NCI-H1436 (cell line): ENCODE results near the gene EFNA1.
A peak's percentile ranks its signal among the peaks of the same experiment; 100 is the strongest.

Source experiments
- DNase-seq: peaks from one replicate; lab custom pipeline; 2025; lab: John Stamatoyannopoulos, UW

EFNA1 gene

GRCh38 chr1:155174324-155175280 is 46.9 kb downstream of the EFNA1 start:
- DNase-seq = peak; percentile 76

- DNase-seq = no peak
Observed at GRCh38 chr1:155175281-155175926, 47.7 kb downstream of the EFNA1 start.

DNA sequence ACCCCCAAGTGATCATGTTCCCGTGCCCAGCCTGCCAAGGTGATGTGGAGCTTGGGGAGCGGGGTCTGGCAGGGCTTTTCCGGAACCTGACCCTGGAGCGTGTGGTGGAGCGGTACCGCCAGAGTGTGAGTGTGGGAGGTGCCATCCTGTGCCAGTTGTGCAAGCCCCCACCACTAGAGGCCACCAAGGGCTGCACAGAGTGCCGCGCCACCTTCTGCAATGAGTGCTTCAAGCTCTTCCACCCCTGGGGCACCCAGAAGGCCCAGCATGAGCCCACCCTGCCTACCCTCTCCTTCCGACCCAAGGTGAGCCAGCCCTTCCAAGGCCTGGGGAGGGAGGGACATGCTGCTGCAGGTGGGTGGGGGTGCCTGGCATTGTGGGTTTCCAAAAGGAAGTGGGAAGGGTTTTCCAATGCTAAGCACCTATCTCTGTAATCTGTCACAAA is 48.3 kb downstream of the EFNA1 start:
- DNase-seq = peak; percentile 14

- DNase-seq = peak; percentile 70
Observed at GRCh38 chr1:155176544-155177071, 48.9 kb downstream of the EFNA1 start.

DNA sequence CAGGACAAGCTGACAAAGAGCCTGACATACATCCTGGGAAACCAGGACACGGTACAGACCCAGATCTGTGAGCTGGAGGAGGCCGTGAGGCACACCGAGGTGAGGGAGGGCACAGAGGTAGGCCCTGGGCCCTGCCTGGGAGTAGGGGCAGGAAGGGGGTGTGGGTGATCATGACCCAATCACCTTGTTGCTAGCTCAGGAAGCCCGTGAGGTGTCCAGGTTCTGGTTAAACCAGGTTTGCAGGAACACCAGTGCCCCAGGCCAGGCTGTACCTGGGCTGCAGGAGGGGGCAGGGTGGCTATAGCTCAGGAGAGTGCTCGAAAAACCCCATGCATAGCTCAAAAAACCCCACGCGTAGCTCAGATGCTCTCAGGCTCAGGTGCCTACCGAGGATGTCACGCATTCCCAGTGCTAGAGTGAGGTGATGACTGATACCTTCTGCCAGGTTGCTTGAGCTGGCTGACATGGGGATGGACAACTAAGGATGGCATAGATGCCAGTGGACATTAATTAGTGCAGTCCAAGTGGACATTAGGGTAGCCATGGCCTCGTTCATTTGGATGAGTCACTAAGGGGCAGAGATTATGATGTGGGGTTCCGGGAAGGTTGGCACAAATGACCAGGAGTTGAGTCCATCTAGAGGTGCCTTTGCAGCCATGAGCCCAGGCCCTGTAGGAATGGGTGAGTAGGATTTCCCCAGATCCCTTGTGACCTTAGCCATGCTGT is 49.7 kb downstream of the EFNA1 start:
- no peak for DNase-seq

- no peak for DNase-seq
Observed at GRCh38 chr1:155177918-155178281, 50.2 kb downstream of the EFNA1 start.

- DNase-seq = no peak
Observed at GRCh38 chr1:155178441-155179111, 50.9 kb downstream of the EFNA1 start.

DNA sequence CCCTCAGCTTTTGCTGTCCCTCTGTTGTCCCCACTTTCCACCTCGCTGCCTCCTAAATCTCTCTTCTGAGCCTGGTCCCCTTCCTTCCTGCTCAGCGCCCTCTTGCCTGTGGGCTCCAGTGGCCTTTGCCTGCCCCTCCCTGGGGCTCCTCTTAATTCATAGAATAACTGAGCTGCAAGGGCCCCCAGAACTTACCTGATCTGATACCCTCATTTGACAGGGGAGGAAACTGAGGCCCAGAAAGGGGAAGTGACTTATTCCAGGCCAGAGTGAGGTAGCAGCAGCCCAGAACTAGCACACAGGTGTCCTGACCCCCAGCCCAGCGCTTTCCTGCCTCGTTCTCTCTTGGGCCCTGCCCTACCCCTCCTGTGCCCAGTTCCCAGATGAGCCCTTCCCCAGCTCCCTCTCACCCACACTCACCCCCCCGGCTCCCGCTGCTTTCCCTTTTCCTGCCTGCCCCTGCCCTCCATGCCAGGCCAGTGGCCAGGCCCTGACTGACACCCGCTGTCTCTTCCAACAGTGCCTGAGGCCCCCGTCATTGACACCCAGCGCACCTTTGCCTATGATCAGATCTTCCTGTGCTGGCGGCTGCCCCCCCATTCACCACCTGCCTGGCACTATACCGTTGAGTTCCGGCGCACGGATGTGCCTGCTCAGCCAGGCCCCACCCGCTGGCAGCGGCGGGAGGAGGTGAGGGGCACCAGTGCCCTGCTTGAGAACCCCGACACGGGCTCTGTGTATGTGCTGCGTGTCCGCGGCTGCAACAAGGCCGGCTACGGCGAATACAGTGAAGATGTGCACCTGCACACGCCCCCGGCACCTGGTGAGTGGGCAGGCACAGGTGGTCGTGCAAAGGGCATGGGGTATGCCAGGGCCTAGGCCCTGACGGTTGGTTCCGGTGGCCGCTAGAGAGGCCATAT is 51.7 kb downstream of the EFNA1 start:
- no peak for DNase-seq

DNA sequence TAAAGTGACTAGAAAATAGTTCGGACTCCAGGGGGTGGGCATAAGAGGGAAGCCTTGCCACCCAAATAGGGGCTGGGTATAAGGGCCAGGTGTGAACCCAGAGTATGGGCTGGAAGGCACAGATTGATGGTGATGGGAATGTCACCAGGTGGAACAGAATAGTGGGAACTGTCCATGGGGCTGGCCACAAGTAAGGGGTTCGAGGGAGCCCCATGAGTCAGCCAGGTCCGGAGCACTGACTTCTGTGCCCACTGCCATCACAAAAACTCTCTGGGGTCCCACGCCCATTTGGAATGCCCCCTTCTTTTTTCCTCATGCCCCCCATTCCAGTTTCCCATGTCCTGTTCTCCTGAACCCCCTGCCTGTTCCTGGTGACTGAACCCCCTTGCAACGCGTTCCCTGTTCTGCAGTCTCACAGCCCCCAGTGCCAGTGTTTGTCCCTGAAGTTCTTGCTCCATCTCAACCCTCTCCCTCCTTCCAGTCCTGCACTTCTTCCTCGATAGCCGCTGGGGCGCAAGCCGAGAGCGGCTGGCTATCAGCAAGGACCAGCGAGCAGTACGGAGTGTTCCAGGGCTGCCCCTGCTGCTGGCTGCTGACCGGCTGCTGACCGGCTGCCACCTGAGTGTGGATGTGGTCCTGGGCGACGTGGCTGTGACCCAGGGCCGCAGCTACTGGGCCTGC is 53.8 kb downstream of the EFNA1 start:
- no peak for DNase-seq

GRCh38 chr1:155182052-155182550 is 54.4 kb downstream of the EFNA1 start:
- no peak for DNase-seq

GRCh38 chr1:155183775-155184221 is 56.1 kb downstream of the EFNA1 start:
- DNase-seq = no peak

DNA sequence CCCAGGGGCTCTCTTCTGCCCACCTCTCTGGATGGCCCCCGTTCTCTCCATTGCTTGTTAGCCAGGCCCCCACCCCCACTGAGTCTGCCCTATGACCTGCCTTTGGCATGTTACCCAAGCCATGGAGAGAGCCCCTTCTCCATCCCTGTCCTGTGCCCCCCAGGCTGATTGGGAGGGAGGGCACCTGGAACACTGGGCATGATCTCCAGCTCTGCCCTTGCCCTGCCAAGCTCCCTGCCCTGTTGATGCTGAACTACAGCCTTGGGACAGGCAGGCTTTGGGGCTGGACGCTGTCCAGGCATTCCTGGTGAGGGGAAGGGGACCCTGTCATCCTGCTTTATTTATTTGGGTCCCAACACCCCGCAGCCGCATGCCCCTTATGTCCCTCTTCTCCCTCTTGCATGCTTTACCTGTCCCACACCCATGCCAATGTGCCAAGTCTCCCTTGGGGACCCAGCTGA is 56.7 kb downstream of the EFNA1 start:
- no peak for DNase-seq
